K562 (cell line): ENCODE measurements around the gene KRTAP5-6. TPM values are rescaled to one million over a fixed set of nuclear protein-coding genes. Genes with fewer than 3 reads are reported as not detected.

ENCODE experiments used
- BRF1 ChIP-seq: IDR thresholded peaks from 3 replicates; pipeline ENCODE4 v1.6.1; 2011; ENCODE audit warnings: borderline replicate concordance, mild to moderate bottlenecking; ENCODE audit not compliant: insufficient read length; ENCODE audit errors: extremely low read depth
- CBFA2T3 ChIP-seq: fragments of 450-650 bp; IDR thresholded peaks from 2 replicates; pipeline ENCODE4 v1.6.1; 2017
- GABPB2 ChIP-seq: fragments of 250-450 bp; sonication (Bioruptor Pico); conservative IDR thresholded peaks from 2 replicates; pipeline ENCODE4 v1.5.1; 2021; ENCODE audit warnings: mild to moderate bottlenecking
- HMG20A ChIP-seq: fragments of 450-650 bp; formaldehyde crosslinking; conservative IDR thresholded peaks from 2 replicates; pipeline ENCODE4 v1.4.0; 2020; ENCODE audit warnings: mild to moderate bottlenecking, mixed read lengths
- HOXB6 ChIP-seq: fragments of 250-450 bp; sonication (Bioruptor Pico); IDR thresholded peaks from 2 replicates; pipeline ENCODE4 v1.5.1; 2022; ENCODE audit warnings: mild to moderate bottlenecking, borderline replicate concordance
- NR2C2 ChIP-seq, 2 experiments: fragments of 200-800 bp in 1 of 2; sonication (Bioruptor generic) in 1 of 2; sonication (generic) in 1 of 2; formaldehyde crosslinking in 1 of 2; IDR thresholded peaks; 2 replicates each; pipeline versions ENCODE4 v1.6.1 to v1.8.0; 2016 to 2022; ENCODE audit warnings: mild to moderate bottlenecking in 1 of 2, missing compliant biosample characterization in 1 of 2, missing genetic modification characterization in 1 of 2, missing genetic modification reagents in 1 of 2
- PHF20 ChIP-seq: fragments of 450-650 bp; IDR thresholded peaks from 2 replicates; pipeline ENCODE4 v1.6.1; 2018; ENCODE audit not compliant: partially characterized antibody
- POLR2B ChIP-seq: fragments of 450-650 bp; IDR thresholded peaks from 2 replicates; pipeline ENCODE4 v1.6.1; 2018; ENCODE audit warnings: low read depth; ENCODE audit not compliant: partially characterized antibody
- PRMT5 ChIP-seq: sonication (generic); formaldehyde crosslinking; IDR thresholded peaks from 2 replicates; pipeline ENCODE4 v1.5.0; 2020; ENCODE audit warnings: missing genetic modification reagents
- SP2 ChIP-seq: IDR thresholded peaks from 2 replicates; pipeline ENCODE4 v1.6.1; 2011; ENCODE audit warnings: mild to moderate bottlenecking, low read depth, low read length, moderate library complexity; ENCODE audit not compliant: poor library complexity, severe bottlenecking; ENCODE audit errors: extremely low read depth
- SPI1 ChIP-seq: IDR thresholded peaks from 2 replicates; pipeline ENCODE4 v1.6.1; 2011; ENCODE audit warnings: low read depth, low read length, control low read depth, borderline replicate concordance
- ZNF551 ChIP-seq: fragments of 250-450 bp; sonication (Bioruptor Pico); IDR thresholded peaks from 2 replicates; pipeline ENCODE4 v1.5.0; 2021; ENCODE audit warnings: mild to moderate bottlenecking, moderate library complexity
- polyA plus RNA-seq, 8 experiments: library from polyadenylated mRNA; depleted of rRNA in 4 of 8; stranded (reverse) in 5 of 8; unstranded in 3 of 8; fragments of >200 nt; fragmentation: Nextera tagmentation in 2 of 8; fragmentation: Illumina TruSeq in 1 of 8; extraction: Ambion mirVana in 2 of 8; extraction: Trizol in 1 of 8; gene quantifications; 2 replicates each; pipeline versions ENCODE4 v1.2.1 to v1.2.3, GENCODE V29; 2011 to 2014; ENCODE audit warnings: inconsistent platforms in 1 of 8, missing spikeins in 1 of 8
- total RNA-seq, 7 experiments: library from RNA; depleted of rRNA in 6 of 7; stranded (reverse); fragments of >200 nt in 6 of 7; fragmentation: Illumina TruSeq in 2 of 7; extraction: Trizol in 2 of 7; gene quantifications; 2 replicates each; pipeline versions ENCODE4 v1.2.1 to v1.2.3, GENCODE V29; 2011 to 2021; ENCODE audit warnings: low replicate concordance in 1 of 7

KRTAP5-6 gene
- total and polyA plus RNA-seq, 9 of the 15 experiments (the other 6 are each of a cell fraction or from before 2014, with no cell fraction given), result not detected

- TF ChIP-seq PHF20 (no peak), BRF1 (no peak), HMG20A (CRISPR knock-in tag) (no peak), HOXB6 (CRISPR knock-in tag) (no peak), GABPB2 (CRISPR knock-in tag) (no peak), SP2 (no peak), NR2C2 (CRISPR knock-in tag; IDR thresholded peaks at IDR 0.05) (no peak), NR2C2 (tag; IDR thresholded peaks at IDR 0.05) (peak; percentile 66; the same call in 1 of the 2 replicates), POLR2B (no peak), SPI1 (no peak), PRMT5 (CRISPR knock-in tag) (no peak), ZNF551 (CRISPR knock-in tag) (no peak), CBFA2T3 (peak; percentile 44)
Observed at GRCh38 chr11:1654388-1655167, 42.4 kb upstream of the KRTAP5-6 start (continued).
